Stimulated activated CD4-positive, alpha-beta T cell treated with anti-CD3 and anti-CD28 coated beads, Interleukin-1b, Interleukin-23, amount 100 ng/mL, for 4 hours (primary cell): ENCODE measurements around the gene C17orf67.

Experiments
- DNase-seq, 2 donors: peaks; one replicate each; pipeline ENCODE4 v3.0.0-alpha.2; 2020; ENCODE audit warnings: low read depth in 2 of 2

C17orf67 gene

GRCh38 chr17:56833809-56834379 lies at the start of gene C17orf67, which contains the start of gene DGKE:
Gene C17orf67 (minus strand): TSS chr17:56833920. CDS start chr17:56815810, 18,110 bp downstream.
Gene DGKE (plus strand): TSS chr17:56834151. CDS start chr17:56834796, 645 bp downstream.
- peak; percentile 100 for DNase-seq

GRCh38 chr17:56881685-56882295 lies 48.1 kb upstream of the C17orf67 start:
- DNase-seq = no peak

GRCh38 chr17:56880571-56880970 lies 46.9 kb upstream of the C17orf67 start:
- DNase-seq = no peak

- no peak for DNase-seq
Measured at GRCh38 chr17:56880133-56880532, 46.4 kb upstream of the C17orf67 start.

- no peak for DNase-seq
Measured at GRCh38 chr17:56879280-56879679, 45.6 kb upstream of the C17orf67 start.

- no peak for DNase-seq
Measured at GRCh38 chr17:56876766-56877179, 43.1 kb upstream of the C17orf67 start.

GRCh38 chr17:56870081-56870651 lies 36.4 kb upstream of the C17orf67 start:
- DNase-seq = no peak

- no peak for DNase-seq
Measured at GRCh38 chr17:56868716-56869115, 35.0 kb upstream of the C17orf67 start.

- DNase-seq = no peak
Measured at GRCh38 chr17:56867948-56868376, 34.2 kb upstream of the C17orf67 start.

- DNase-seq = no peak
Measured at GRCh38 chr17:56866496-56866895, 32.8 kb upstream of the C17orf67 start.

- no peak for DNase-seq
Measured at GRCh38 chr17:56866076-56866475, 32.4 kb upstream of the C17orf67 start.

- DNase-seq = no peak
Measured at GRCh38 chr17:56863974-56864373, 30.3 kb upstream of the C17orf67 start.

GRCh38 chr17:56861899-56862298 lies 28.2 kb upstream of the C17orf67 start:
- no peak for DNase-seq

GRCh38 chr17:56851008-56851407 lies 17.3 kb upstream of the C17orf67 start:
- DNase-seq = no peak

GRCh38 chr17:56850591-56850990 lies 16.9 kb upstream of the C17orf67 start:
- DNase-seq = no peak

- DNase-seq = no peak
Measured at GRCh38 chr17:56849131-56849530, 15.4 kb upstream of the C17orf67 start.

GRCh38 chr17:56847106-56847505 lies 13.4 kb upstream of the C17orf67 start:
- DNase-seq = no peak

- no peak for DNase-seq
Measured at GRCh38 chr17:56845934-56846333, 12.2 kb upstream of the C17orf67 start.

- no peak for DNase-seq
Measured at GRCh38 chr17:56842577-56842976, 8.9 kb upstream of the C17orf67 start.

- no peak for DNase-seq
Measured at GRCh38 chr17:56838687-56839086, 5.0 kb upstream of the C17orf67 start.

- DNase-seq = no peak
Measured at GRCh38 chr17:56835264-56835585, 1.5 kb upstream of the C17orf67 start.

GRCh38 chr17:56834380-56835263 lies 902 bp upstream of the C17orf67 start:
- DNase-seq = peak; percentile 45 to 53
